ENCODE measurements around the gene FAM135A.
"Not testable (repeated sequence)": the region's sequence is repeated elsewhere in the genome, so short reads cannot be mapped to it uniquely, and the experiment has no call there.

The FAM135A gene

GRCh38 chr6:70574643-70575042, 161.3 kb downstream of the FAM135A start:
- Mint-ChIP-seq H3K4me1 (ENCODE audit: low read depth) (peaks cover 8% of the 10 kb centered on the region), H3K4me3 (no peak overlapping the region), H3K36me3 (peaks cover 5% of the 10 kb centered on the region), H3K27me3 (no peaks in the 10 kb centered on the region), H3K27ac (no peak overlapping the region), H3K9me3 (ENCODE audit: low read depth) (no peaks in the 10 kb centered on the region)

GRCh38 chr6:70575899-70576495, 162.7 kb downstream of the FAM135A start:
- no peak overlapping the region for H3K4me3 Mint-ChIP-seq
- H3K27me3 Mint-ChIP-seq: no peaks in the 10 kb centered on the region
- peaks cover 4% of the 10 kb centered on the region for H3K36me3 Mint-ChIP-seq
- H3K27ac Mint-ChIP-seq: no peak overlapping the region
- H3K9me3 Mint-ChIP-seq (ENCODE audit: low read depth): no peaks in the 10 kb centered on the region
- H3K4me1 Mint-ChIP-seq (ENCODE audit: low read depth): peaks cover 1% of the 10 kb centered on the region

GRCh38 chr6:70586114-70586513, 172.8 kb downstream of the FAM135A start:
- Mint-ChIP-seq H3K4me1 (ENCODE audit: low read depth) (no peaks in the 10 kb centered on the region), H3K27ac (no peak overlapping the region), H3K9me3 (ENCODE audit: low read depth) (no peaks in the 10 kb centered on the region), H3K27me3 (no peaks in the 10 kb centered on the region), H3K4me3 (no peak overlapping the region), H3K36me3 (peaks cover 17% of the 10 kb centered on the region)

GRCh38 chr6:70590400-70590799, 177.1 kb downstream of the FAM135A start:
- peaks cover 12% of the 10 kb centered on the region for H3K36me3 Mint-ChIP-seq
- H3K4me3 Mint-ChIP-seq: no peak overlapping the region
- H3K9me3 Mint-ChIP-seq (ENCODE audit: low read depth): no peaks in the 10 kb centered on the region
- H3K4me1 Mint-ChIP-seq (ENCODE audit: low read depth): no peaks in the 10 kb centered on the region
- no peak overlapping the region for H3K27ac Mint-ChIP-seq
- no peaks in the 10 kb centered on the region for H3K27me3 Mint-ChIP-seq

- Mint-ChIP-seq H3K27me3 (no peaks in the 10 kb centered on the region), H3K4me3 (no peak overlapping the region), H3K4me1 (ENCODE audit: low read depth) (no peaks in the 10 kb centered on the region), H3K27ac (no peak overlapping the region), H3K9me3 (ENCODE audit: low read depth) (no peaks in the 10 kb centered on the region), H3K36me3 (peaks cover 6% of the 10 kb centered on the region)
Observed at GRCh38 chr6:70592391-70593117, 179.2 kb downstream of the FAM135A start.

- Mint-ChIP-seq H3K27ac (no peak overlapping the region), H3K27me3 (no peaks in the 10 kb centered on the region), H3K4me3 (no peak overlapping the region), H3K36me3 (peaks cover 6% of the 10 kb centered on the region), H3K9me3 (ENCODE audit: low read depth) (no peaks in the 10 kb centered on the region), H3K4me1 (ENCODE audit: low read depth) (no peaks in the 10 kb centered on the region)
Observed at GRCh38 chr6:70593118-70593486, 179.8 kb downstream of the FAM135A start.

GRCh38 chr6:70599187-70599586, 185.9 kb downstream of the FAM135A start:
- no peak overlapping the region for H3K4me3 Mint-ChIP-seq
- no peaks in the 10 kb centered on the region for H3K9me3 Mint-ChIP-seq (ENCODE audit: low read depth)
- peaks cover 9% of the 10 kb centered on the region for H3K4me1 Mint-ChIP-seq (ENCODE audit: low read depth)

GRCh38 chr6:70601014-70601413, 187.7 kb downstream of the FAM135A start:
- no peaks in the 10 kb centered on the region for H3K27me3 Mint-ChIP-seq
- H3K4me1 Mint-ChIP-seq (ENCODE audit: low read depth): peaks cover 9% of the 10 kb centered on the region
- no peaks in the 10 kb centered on the region for H3K9me3 Mint-ChIP-seq (ENCODE audit: low read depth)
- H3K27ac Mint-ChIP-seq: no peak overlapping the region
- H3K4me3 Mint-ChIP-seq: no peak overlapping the region
- H3K36me3 Mint-ChIP-seq: peaks cover 2% of the 10 kb centered on the region

More at GRCh38 chr6:70599187-70599586, 185.9 kb downstream of the FAM135A start:
- no peaks in the 10 kb centered on the region for H3K27me3 Mint-ChIP-seq
- no peak overlapping the region for H3K27ac Mint-ChIP-seq
- peaks cover 2% of the 10 kb centered on the region for H3K36me3 Mint-ChIP-seq

GRCh38 chr6:70604254-70604653, 190.9 kb downstream of the FAM135A start:
- Mint-ChIP-seq H3K36me3 (peaks cover 2% of the 10 kb centered on the region), H3K4me1 (ENCODE audit: low read depth) (peaks cover 17% of the 10 kb centered on the region), H3K27me3 (no peaks in the 10 kb centered on the region), H3K27ac (no peak overlapping the region), H3K4me3 (no peak overlapping the region), H3K9me3 (ENCODE audit: low read depth) (no peaks in the 10 kb centered on the region)

GRCh38 chr6:70607371-70607770, 194.1 kb downstream of the FAM135A start:
- not testable (repeated sequence) for H3K36me3 Mint-ChIP-seq; H3K27me3 Mint-ChIP-seq; H3K4me3 Mint-ChIP-seq; H3K27ac Mint-ChIP-seq; H3K9me3 Mint-ChIP-seq (ENCODE audit: low read depth)
- H3K4me1 Mint-ChIP-seq (ENCODE audit: low read depth): peaks cover 15% of the 10 kb centered on the region

- H3K4me1 Mint-ChIP-seq (ENCODE audit: low read depth): peaks cover 15% of the 10 kb centered on the region
- H3K36me3 Mint-ChIP-seq; H3K9me3 Mint-ChIP-seq (ENCODE audit: low read depth); H3K4me3 Mint-ChIP-seq; H3K27ac Mint-ChIP-seq; H3K27me3 Mint-ChIP-seq: not testable (repeated sequence)
Observed at GRCh38 chr6:70609181-70609580, 195.9 kb downstream of the FAM135A start.
